NCI-H2107 (cell line): ENCODE results near the gene ATP11A.

Experiments
- DNase-seq: peaks from one replicate; lab custom pipeline; 2025; lab: John Stamatoyannopoulos, UW

Gene ATP11A

GRCh38 chr13:112894673-112895481 is 205.0 kb downstream of the ATP11A start:
- no peak for DNase-seq

GRCh38 chr13:112895521-112896465 is 206.0 kb downstream of the ATP11A start:
- DNase-seq = no peak

DNA sequence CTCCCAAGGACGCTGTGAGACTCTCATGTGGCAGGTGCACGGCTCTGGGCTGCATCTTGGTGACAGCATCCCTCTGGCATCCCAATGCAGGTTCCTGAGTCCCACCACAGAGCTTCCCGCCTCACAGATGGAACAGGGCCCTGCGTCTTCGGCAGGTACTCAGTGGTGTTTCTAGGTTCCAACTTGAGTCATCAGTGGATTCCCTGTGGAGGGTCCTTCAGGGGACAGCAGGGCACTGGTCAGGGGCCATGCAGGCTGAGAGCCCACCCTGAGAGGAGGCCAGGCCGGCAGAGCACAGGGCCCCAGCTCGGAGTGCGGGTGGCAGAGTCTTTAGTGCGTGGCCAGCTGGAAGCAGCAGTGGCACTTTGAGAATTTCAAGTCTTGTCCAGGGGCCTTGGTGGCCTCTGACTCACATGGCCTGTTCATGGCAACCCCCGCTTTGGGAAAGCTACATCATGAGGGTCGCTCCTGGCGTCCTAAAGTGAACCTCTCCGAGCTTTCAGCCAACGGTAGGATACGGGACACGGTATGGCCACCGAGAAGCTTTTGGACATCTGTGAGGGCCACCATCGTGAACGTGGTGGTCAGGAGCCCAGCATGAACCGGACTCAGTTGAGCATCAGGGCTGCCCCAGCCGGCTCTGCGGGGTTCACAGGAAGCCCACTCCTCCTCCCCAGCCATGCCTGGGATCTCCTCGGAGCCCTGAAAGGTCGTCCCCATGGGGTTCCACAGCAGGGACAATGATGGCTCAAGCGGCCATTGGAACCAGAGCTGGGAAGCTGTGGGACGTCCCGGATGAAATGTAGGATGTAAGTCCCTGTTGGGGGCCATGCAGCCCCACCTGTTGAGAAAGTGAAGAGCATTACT is 207.1 kb downstream of the ATP11A start:
- no peak for DNase-seq

- DNase-seq = no peak
These were observed 207.7 kb downstream of the ATP11A start for GRCh38 chr13:112897603-112897955.

DNA sequence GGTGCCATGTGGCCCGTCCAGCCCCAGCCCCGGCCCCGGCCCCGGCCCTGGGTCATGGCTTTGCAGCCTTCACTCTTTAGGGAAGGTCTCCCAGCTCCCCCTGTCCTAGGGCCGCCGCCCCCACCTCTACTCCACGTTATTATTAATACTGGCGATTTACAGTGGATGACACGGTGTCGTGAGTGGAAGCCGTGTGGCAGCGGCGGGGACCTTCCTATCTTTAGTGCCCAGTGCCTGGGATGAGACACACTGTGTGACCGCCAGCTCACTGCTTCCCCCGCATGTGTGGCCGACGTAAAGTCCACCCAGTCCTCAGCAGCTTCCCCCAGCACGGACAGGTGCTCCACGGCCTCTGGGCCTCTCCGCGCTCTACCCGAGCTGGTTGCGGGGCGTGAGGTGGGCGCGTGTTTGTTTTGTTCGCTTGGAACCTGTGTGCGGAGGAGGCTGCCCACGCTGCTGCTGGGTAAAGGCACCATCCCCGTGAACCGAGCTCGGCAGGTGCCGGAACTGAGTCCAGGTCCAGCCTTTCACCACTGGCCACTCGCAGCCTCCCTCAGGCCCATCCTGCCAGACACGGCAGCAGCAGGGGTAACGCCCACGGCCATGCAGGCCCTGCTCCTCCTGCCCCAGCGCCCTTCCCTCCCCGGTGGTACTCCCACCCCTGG is 208.2 kb downstream of the ATP11A start:
- DNase-seq = no peak

DNA sequence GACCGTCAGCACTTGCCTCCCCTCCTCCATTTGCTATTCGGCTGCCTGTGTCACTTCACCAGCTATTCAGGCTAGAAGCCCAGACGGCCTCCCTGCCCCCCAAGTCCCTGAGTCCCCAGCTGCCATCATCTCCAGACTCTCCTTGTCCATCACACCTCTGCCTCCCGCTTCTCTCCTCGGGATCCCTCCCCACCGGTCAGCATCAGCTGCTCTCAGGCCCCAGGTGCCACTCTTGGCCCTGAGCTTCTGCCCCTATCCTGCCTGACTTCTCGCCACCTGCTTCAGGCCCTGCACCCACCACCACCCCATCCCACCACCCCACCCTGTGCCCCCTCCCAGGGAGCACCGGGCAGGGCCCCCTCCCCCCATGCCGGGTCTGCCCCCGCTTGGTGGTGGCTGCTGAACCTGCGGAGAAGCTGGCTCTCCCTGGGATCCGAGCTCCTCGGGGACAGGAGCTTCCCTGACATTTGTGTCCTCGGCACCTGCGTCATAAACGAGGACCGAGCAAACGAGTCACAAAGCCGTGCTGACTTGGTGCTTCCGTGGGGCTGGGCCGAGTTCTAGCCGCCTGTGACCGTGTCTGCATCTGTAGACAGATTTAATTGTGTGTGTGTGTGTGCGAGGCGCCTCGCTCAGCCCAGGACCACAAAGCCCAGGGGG is 208.9 kb downstream of the ATP11A start:
- DNase-seq = no peak

DNA sequence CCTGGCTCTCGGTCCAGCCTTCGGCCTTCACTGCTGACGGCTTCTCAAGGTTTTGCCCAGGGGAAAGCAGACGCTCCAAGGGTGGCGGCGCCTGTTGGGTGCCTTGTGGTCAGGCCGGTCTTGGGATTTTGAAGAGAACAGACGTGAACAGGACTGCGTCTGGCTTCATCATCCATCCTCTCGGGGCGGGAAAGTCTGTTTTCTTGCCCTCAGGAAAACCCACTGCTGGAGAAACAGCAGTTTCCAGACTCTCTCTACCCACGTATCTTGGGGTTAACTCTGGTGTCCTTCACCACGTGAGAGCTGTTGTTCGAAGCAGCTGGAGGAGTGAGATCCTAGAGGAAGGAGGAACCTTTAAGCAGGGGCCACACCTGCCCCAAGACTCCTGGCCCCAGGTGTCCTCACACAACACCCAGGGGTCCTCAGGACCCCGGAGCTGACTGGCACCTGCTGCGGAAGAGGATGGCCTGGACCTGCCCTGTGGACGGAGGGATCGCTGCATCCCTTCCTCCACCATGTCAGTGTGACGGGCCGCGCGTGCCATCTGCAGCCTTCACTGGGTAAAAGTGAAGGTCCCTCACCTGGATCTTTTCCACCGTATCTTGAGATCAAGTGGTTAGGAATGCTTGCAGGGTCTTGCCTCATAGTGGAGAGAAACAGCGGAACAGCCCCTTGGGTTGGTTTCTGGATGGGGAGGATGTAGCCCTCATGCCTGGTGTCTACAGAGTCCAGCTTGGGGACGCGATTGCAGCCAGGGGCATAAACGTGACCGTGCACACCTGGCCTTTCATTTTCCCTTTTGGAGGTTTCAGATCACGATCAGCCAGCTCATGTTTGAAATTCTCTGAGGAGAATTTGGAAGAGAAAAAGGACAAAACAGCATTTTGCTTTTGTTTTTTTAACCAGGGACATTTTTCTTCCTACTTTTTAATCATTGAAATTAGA is 209.7 kb downstream of the ATP11A start:
- DNase-seq = no peak

DNA sequence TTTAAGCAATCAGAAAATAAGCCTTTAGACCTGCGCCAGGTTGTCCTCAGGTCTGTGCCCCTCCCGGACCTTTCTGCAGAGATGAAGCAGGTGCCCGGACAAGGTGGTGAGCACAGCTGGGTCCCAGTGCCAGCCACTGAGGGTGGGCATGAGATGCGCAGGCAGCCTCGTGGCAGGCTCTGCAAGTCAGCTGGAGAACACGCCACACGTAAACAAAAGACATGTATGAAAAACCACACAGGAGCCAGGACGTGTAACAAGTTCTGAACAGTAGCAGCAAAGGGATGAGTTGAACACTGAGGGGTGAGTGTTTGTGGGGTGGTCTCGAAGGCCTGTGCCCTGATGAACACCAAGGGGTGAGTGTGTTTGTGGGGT is 210.4 kb downstream of the ATP11A start:
- no peak for DNase-seq

GRCh38 chr13:112900691-112901091 is 210.9 kb downstream of the ATP11A start:
- no peak for DNase-seq

DNA sequence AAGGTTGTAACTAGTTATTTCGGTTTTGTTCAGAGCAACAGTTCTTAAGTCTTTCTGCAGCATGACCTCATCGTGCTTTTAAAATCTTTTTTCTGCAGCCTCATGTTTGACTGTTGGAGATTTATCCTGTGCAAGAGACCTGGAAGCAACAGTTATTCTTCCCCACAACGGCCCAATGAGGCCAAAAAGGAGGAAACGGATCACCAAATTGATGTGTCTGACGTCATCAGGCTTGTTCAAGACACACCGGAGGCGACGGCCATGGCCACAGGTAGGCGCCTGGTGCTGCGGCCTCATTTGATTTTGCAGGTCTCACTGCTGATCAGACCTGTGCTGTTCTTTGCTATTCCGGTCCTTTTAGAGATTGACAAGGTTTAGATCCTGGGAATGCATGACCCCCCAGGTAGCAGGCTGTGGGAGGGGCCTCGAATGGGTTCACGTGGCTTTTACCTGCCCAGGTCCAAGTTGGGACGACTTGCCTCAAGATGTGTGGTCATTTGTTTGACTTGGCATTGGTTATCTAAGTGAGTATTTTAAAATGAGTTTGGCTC is 212.3 kb downstream of the ATP11A start:
- DNase-seq = no peak

- no peak for DNase-seq
These were observed 212.8 kb downstream of the ATP11A start for GRCh38 chr13:112902669-112903068.

GRCh38 chr13:112903071-112903577 is 213.3 kb downstream of the ATP11A start:
- DNase-seq = no peak

- peak; percentile 63 for DNase-seq
These were observed 213.9 kb downstream of the ATP11A start for GRCh38 chr13:112903606-112904195.

DNA sequence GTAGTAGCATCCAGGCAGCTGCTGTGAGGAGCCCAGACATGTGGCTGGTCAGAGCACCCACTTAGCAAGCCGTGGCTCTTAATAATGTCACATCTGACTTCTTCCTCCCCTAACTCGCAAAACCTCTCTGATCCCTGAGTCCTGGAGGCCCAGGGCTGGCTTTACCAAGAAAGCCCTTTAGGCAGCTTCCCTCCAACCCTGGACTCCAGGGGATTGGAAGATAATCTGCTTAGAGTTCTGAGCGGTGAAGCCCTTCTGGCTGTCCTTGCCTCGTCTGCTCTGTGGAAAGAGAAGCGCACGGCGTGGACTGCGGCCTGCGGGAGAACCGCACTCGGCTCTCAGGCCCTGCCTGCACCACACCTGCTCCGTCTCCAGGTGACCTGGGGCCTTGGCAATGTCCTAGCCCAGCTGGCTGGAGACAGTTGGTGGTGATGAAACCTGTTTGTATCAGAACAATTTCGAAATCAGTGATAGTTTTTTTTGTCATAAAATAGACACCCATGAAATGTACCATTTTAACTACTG is 214.7 kb downstream of the ATP11A start:
- DNase-seq = no peak

GRCh38 chr13:112905086-112905485 is 215.2 kb downstream of the ATP11A start:
- no peak for DNase-seq

DNA sequence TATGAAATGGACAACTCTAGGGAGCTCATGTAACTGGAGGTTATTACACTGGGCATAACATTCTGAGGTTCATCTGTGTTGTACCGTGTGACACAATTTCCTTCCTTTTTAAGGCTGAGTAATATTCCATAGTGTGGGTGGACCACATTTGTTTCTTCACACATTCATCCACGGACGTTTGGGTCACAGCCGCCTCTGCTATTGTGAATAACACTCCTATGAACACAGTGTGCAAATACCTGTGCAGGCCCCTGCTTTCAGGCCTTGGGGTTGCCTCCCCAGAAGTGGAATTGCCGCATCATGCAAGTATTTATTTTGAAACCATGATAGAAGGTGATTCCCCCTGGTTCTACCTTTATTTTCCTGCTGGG is 215.8 kb downstream of the ATP11A start:
- no peak for DNase-seq

GRCh38 chr13:112905990-112906641 is 216.3 kb downstream of the ATP11A start:
- peak; percentile 55 for DNase-seq

DNA sequence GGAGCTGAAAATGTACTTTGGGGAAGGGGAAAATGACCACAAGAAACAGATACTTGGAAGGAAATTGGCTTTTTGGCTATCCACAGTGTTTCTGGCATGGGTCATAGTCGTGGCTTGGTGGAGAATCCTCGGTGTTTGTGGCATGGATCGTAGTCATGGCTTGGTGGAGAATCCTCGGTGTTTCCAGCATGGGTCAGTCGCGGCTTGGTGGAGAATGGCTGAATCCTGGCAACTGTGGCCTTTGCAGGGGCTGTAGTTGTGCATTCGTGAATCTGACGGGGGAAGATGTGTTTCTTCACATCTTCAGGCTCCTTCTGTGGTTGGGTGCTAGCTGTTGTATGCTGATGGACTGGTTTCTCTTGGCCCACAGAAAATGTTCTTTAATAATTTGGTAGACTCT is 217.4 kb downstream of the ATP11A start:
- no peak for DNase-seq
